ENCODE results near the gene GATC. TPM values are rescaled to one million over a fixed set of nuclear protein-coding genes. Genes with fewer than 3 reads are reported as not detected.
"Not testable (repeated sequence)": the region's sequence is repeated elsewhere in the genome, so short reads cannot be mapped to it uniquely, and the experiment has no call there.

Gene GATC
- total and polyA plus RNA-seq, 7 experiments from 2014 or later: 14.4 to 30.6 (median 24.6) TPM

DNA sequence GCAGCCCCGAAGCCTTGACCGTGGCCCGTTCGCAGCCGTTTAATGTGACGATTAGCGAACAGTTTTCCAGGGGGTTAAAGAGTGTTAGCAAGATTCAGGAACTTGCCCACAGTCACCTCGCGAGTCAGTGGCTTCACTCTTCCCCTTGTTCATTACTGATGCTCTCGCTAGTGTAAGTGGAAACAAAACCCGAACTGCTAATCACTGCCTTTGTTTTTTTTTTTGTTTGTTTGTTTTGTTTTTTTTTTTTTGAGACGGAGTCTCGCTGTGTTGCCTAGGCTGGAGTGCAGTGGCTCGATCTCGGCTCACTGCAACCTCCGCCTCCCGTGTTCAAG is 567 bp downstream of the GATC start:
- H3K9me3 Mint-ChIP-seq; DNase-seq; H3K27me3 Mint-ChIP-seq; H3K9me3 ChIP-seq (ENCODE audit: control insufficient read depth in 2 of 3, low read length in 3 of 3); ATAC-seq; H3K27me3 ChIP-seq (ENCODE audit: control insufficient read depth in 2 of 2, insufficient read depth in 2 of 2, low read length in 2 of 2): not testable (repeated sequence)
- peak overlapping the region; percentile 95 to 100 (median 98) for H3K27ac Mint-ChIP-seq
- peak overlapping the region; percentile 91 for H3K27ac ChIP-seq (ENCODE audit: low read depth, low read length)
- peaks cover 15 to 24% of the 10 kb centered on the region in 2 donors for H3K4me1 ChIP-seq (ENCODE audit: control insufficient read depth in 2 of 2, insufficient read depth in 2 of 2, low read length in 2 of 2)
- H3K4me3 Mint-ChIP-seq: peak overlapping the region; percentile 93 to 99 (median 98)
- peaks cover 0 to 18% (median 4%) of the 10 kb centered on the region in 5 donors for H3K36me3 Mint-ChIP-seq
- ChIA-PET CTCF (interaction anchor here (1.3 kb wide), 1 partner anchor 16 kb away, joined by 3 read pairs; no protein-coding TSS in a partner anchor), POLR2A (interaction anchor here (1.0 to 1.8 kb wide), 3 partner anchors 10 to 21 kb away, joined by 3 to 6 read pairs (median 3); no protein-coding TSS in a partner anchor)
- peak overlapping the region; percentile 99 for H3K4me3 ChIP-seq (ENCODE audit: low read length)
- peaks cover 14 to 42% (median 29%) of the 10 kb centered on the region in 7 donors for H3K4me1 Mint-ChIP-seq
- intact Hi-C loops (cut with micrococcal nuclease): loop anchor here (1.0 to 5.0 kb wide), 4 partner anchors 9 to 135 kb away; partner anchors contain the start of genes COX6A1 (in 2 of the 2), DYNLL1 (in 2 of the 2), SRSF9 (in 2 of the 2) and POP5 (in 1 of the 2)
- peaks cover 3 to 24% (median 8%) of the 10 kb centered on the region in 3 experiments for H3K36me3 ChIP-seq (ENCODE audit: control insufficient read depth in 2 of 3, insufficient read depth in 3 of 3, low read length in 3 of 3)

DNA sequence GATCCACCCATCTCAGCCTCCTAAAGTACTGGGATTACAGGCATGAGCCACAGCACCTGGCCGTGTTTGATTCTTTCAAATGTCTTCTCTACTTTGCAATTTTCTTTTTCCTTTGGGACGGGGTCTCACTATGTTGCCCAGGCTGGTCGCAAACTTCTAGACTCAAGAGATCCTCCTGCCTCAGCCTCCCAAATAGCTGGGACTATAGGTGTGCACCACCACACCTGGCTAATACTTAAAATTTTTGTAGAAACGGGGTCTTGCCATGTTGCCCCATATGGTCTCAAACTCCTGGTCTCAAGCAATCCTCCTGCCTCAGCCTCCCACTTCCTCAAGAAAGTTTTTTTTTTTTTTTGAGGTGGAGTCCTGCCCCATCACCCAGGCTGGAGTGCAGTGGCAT is 1.7 kb downstream of the GATC start:
- Mint-ChIP-seq H3K27ac (peak overlapping the region in 5 of 9 donors; percentile 18 to 100 (median 98)), H3K4me3 (peak overlapping the region; percentile 93 to 99 (median 98)), H3K4me1 (peaks cover 14 to 42% (median 29%) of the 10 kb centered on the region in 7 donors), H3K36me3 (peaks cover 0 to 18% (median 4%) of the 10 kb centered on the region in 5 donors), H3K27me3 (peaks cover 0 to 2% (median 0%) of the 10 kb centered on the region in 5 donors), H3K9me3 (peaks cover 0 to 2% (median 0%) of the 10 kb centered on the region in 11 donors)
- no peak for ATAC-seq
- Histone ChIP-seq H3K27me3 (ENCODE audit: control insufficient read depth in 2 of 2, insufficient read depth in 2 of 2, low read length in 2 of 2) (no peaks in the 10 kb centered on the region), H3K36me3 (ENCODE audit: control insufficient read depth in 2 of 3, insufficient read depth in 3 of 3, low read length in 3 of 3) (peaks cover 3 to 29% (median 8%) of the 10 kb centered on the region in 3 experiments), H3K4me1 (ENCODE audit: control insufficient read depth in 2 of 2, insufficient read depth in 2 of 2, low read length in 2 of 2) (peaks cover 15 to 24% of the 10 kb centered on the region in 2 donors), H3K9me3 (ENCODE audit: control insufficient read depth in 2 of 3, low read length in 3 of 3) (no peaks in the 10 kb centered on the region), H3K4me3 (ENCODE audit: low read length) (no peak overlapping the region), H3K27ac (ENCODE audit: low read depth, low read length) (no peak overlapping the region)
- DNase-seq: no peak
- intact Hi-C loops (cut with micrococcal nuclease): loop anchor here (2.0 to 5.0 kb wide), 2 partner anchors 49 to 134 kb away; partner anchors contain the start of genes DYNLL1 (in 2 of the 2) and POP5 (in 1 of the 2)
- ChIA-PET CTCF (interaction anchor here (1.1 kb wide), 1 partner anchor 17 kb away, joined by 3 read pairs; no protein-coding TSS in a partner anchor), POLR2A (interaction anchor here (0.6 to 1.2 kb wide), 4 partner anchors 9 to 606 kb away, joined by 3 to 5 read pairs (median 4); no protein-coding TSS in a partner anchor)

DNA sequence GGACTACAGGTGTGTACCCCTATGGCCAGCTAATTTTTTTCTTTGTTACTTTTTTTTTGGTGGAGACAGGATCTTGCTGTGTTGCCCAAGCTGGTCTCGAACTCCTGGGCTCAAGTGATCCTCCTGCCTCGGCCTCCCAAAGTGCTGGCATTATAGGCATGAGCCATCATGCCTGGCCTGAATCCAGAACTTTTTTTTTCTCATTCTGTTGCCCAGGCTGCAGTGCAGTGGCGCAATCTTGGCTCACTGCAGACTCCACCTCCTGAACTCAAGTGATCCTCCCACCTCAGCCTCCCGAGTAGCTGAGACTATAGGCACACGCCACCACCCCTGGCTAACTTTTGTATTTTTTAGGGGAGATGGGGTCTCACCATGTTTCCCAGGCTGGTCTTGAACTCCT is 6.3 kb downstream of the GATC start:
- H3K9me3 Mint-ChIP-seq; DNase-seq; H3K27me3 ChIP-seq (ENCODE audit: control insufficient read depth in 2 of 2, insufficient read depth in 2 of 2, low read length in 2 of 2); ATAC-seq; H3K4me1 ChIP-seq (ENCODE audit: control insufficient read depth in 2 of 2, insufficient read depth in 2 of 2, low read length in 2 of 2); H3K27ac ChIP-seq (ENCODE audit: low read depth, low read length); H3K4me3 Mint-ChIP-seq; H3K4me3 ChIP-seq (ENCODE audit: low read length); H3K27me3 Mint-ChIP-seq; intact Hi-C loops (cut with micrococcal nuclease); H3K9me3 ChIP-seq (ENCODE audit: control insufficient read depth in 2 of 3, low read length in 3 of 3): not testable (repeated sequence)
- peaks cover 0 to 17% (median 7%) of the 10 kb centered on the region in 5 donors for H3K36me3 Mint-ChIP-seq
- H3K36me3 ChIP-seq (ENCODE audit: control insufficient read depth in 2 of 3, insufficient read depth in 3 of 3, low read length in 3 of 3): peaks cover 3 to 36% (median 9%) of the 10 kb centered on the region in 3 experiments
- peak overlapping the region in 3 of 9 donors; percentile 6 to 41 (median 32) for H3K27ac Mint-ChIP-seq
- ChIA-PET CTCF (interaction anchor here (0.7 to 2.0 kb wide), 6 partner anchors 10 to 81 kb away, joined by 3 to 13 read pairs (median 3); no protein-coding TSS in a partner anchor), POLR2A (interaction anchor here (0.9 to 2.1 kb wide), 3 partner anchors 9 to 16 kb away, joined by 3 to 4 read pairs (median 4); no protein-coding TSS in a partner anchor)
- peaks cover 9 to 22% (median 13%) of the 10 kb centered on the region in 7 donors for H3K4me1 Mint-ChIP-seq

DNA sequence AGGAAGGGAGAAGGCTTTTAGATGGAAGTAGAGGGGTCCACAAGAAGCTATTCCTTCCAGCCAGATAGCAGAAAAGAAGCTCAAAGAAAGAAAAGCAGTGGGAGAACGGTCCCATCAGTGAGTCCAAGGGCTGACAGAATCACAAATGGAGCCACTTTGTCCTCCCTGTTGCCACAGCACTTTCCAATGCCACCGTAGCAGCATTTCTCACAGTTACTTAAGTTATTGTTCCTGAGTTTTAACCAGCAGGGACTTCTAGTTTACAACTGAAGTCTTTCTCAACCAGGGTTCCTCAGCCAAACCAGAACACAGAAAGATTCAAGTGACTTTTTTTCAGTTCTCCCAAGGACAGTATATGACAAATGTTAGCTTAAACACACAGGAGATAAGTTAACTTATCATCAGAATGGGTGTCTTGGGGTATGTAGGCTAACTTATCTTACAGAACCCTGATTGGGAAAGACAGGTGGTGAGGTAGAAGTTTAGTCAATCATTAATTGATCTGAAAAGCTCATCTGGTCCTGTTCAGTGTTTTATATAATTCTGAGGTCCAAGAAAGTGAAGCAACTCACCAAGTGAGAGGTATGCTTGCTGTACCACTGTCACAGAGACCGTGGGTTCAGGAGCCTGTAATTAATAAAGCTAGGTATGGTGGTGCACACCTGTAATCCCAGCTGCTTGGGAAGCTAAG is 7.0 kb downstream of the GATC start:
- ChIA-PET CTCF (interaction anchor here (0.7 to 2.0 kb wide), 8 partner anchors 9 to 151 kb away, joined by 3 to 13 read pairs (median 4); partner anchors contain the start of gene SIRT4), POLR2A (interaction anchor here (0.9 to 2.1 kb wide), 3 partner anchors 9 to 15 kb away, joined by 3 to 4 read pairs (median 4); no protein-coding TSS in a partner anchor)
- no peaks in the 10 kb centered on the region for H3K27me3 Mint-ChIP-seq
- no peaks in the 10 kb centered on the region for H3K9me3 Mint-ChIP-seq
- intact Hi-C loops (cut with micrococcal nuclease): no loop called here
- peak overlapping the region in 2 of 9 donors; percentile 42 to 65 for H3K27ac Mint-ChIP-seq
- Histone ChIP-seq H3K27ac (ENCODE audit: low read depth, low read length) (no peak overlapping the region), H3K4me1 (ENCODE audit: control insufficient read depth in 2 of 2, insufficient read depth in 2 of 2, low read length in 2 of 2) (peaks cover 0 to 3% of the 10 kb centered on the region in 2 donors), H3K9me3 (ENCODE audit: control insufficient read depth in 2 of 3, low read length in 3 of 3) (no peaks in the 10 kb centered on the region), H3K36me3 (ENCODE audit: control insufficient read depth in 2 of 3, insufficient read depth in 3 of 3, low read length in 3 of 3) (peaks cover 3 to 42% (median 10%) of the 10 kb centered on the region in 3 experiments), H3K27me3 (ENCODE audit: control insufficient read depth in 2 of 2, insufficient read depth in 2 of 2, low read length in 2 of 2) (no peaks in the 10 kb centered on the region), H3K4me3 (ENCODE audit: low read length) (no peak overlapping the region)
- peaks cover 0 to 17% (median 7%) of the 10 kb centered on the region in 5 donors for H3K36me3 Mint-ChIP-seq
- H3K4me1 Mint-ChIP-seq: peaks cover 5 to 16% (median 8%) of the 10 kb centered on the region in 7 donors
- ATAC-seq (no peak), DNase-seq (no peak)
- H3K4me3 Mint-ChIP-seq: no peak overlapping the region

DNA sequence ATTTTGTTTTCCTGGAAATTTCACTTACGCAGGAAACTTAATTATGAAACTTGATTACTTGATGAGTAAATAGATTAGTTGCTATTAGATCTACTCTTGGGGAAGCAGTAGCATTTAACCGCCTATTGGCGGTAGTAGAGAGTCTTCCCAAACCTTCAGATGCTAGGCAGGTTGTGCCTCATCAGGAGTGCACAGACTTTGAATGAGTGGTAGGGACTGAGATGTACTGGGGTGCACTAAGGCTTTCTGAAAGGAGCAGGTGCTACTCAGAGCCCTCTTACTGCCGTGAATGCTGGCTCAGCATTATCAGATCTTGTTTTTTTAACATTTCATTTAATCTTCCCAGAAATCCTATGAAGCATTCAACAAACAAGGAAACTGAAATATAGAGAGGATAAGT is 7.7 kb downstream of the GATC start:
- H3K4me1 ChIP-seq (ENCODE audit: control insufficient read depth in 2 of 2, insufficient read depth in 2 of 2, low read length in 2 of 2): peaks cover 0 to 3% of the 10 kb centered on the region in 2 donors
- CTCF ChIA-PET: interaction anchor here (1.2 to 2.0 kb wide), 2 partner anchors 15 to 151 kb away, joined by 3 to 5 read pairs; partner anchors contain the start of gene SIRT4
- peaks cover 5 to 16% (median 8%) of the 10 kb centered on the region in 7 donors for H3K4me1 Mint-ChIP-seq
- H3K4me3 Mint-ChIP-seq: no peak overlapping the region
- intact Hi-C loops (cut with micrococcal nuclease): loop anchor here in 1 of 2 donors (1.0 to 2.0 kb wide), 2 partner anchors 15 kb away; partner anchors contain the start of gene SRSF9
- no peaks in the 10 kb centered on the region for H3K9me3 ChIP-seq (ENCODE audit: control insufficient read depth in 2 of 3, low read length in 3 of 3)
- no peaks in the 10 kb centered on the region for H3K27me3 Mint-ChIP-seq
- H3K27ac Mint-ChIP-seq: peak overlapping the region in 3 of 9 donors; percentile 30 to 65 (median 42)
- no peaks in the 10 kb centered on the region for H3K27me3 ChIP-seq (ENCODE audit: control insufficient read depth in 2 of 2, insufficient read depth in 2 of 2, low read length in 2 of 2)
- peaks cover 3 to 49% (median 17%) of the 10 kb centered on the region in 3 experiments for H3K36me3 ChIP-seq (ENCODE audit: control insufficient read depth in 2 of 3, insufficient read depth in 3 of 3, low read length in 3 of 3)
- H3K27ac ChIP-seq (ENCODE audit: low read depth, low read length): no peak overlapping the region
- no peaks in the 10 kb centered on the region for H3K9me3 Mint-ChIP-seq
- ATAC-seq (peak; percentile 90), DNase-seq (peak in 4 of 9 donors; percentile 23 to 41 (median 28))
- peaks cover 0 to 19% (median 8%) of the 10 kb centered on the region in 5 donors for H3K36me3 Mint-ChIP-seq
- no peak overlapping the region for H3K4me3 ChIP-seq (ENCODE audit: low read length)
- POLR2A ChIA-PET: interaction anchor here (0.6 kb wide), 1 partner anchor 8 kb away, joined by 3 read pairs; the partner anchor contains the start of genes GATC and TRIAP1

DNA sequence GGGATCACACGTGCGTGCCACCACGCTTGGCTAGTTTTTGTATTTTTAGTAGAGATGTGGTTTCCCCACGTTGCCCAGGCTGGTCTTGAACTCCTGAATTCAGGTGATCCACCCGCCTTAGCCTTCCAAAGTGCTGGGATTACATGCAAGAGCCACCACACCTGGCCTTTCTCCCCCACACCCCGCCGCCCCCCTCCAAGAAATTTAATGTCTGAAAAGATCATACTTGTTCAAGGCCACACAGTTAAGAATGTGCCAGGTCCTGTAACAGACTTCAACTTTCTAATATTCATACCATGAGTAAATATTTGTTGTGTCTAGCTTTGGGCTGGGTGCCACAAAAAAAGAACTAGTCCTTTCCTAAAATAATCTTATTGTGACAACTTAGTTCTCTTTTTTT is 9.1 kb downstream of the GATC start:
- Mint-ChIP-seq H3K4me1 (peaks cover 0 to 19% (median 4%) of the 10 kb centered on the region in 7 donors), H3K9me3 (no peaks in the 10 kb centered on the region), H3K36me3 (peaks cover 0 to 22% (median 12%) of the 10 kb centered on the region in 5 donors), H3K27ac (no peak overlapping the region), H3K4me3 (peak overlapping the region in 1 of 10 donors; percentile 45), H3K27me3 (no peaks in the 10 kb centered on the region)
- DNase-seq: no peak
- Histone ChIP-seq H3K27me3 (ENCODE audit: control insufficient read depth in 2 of 2, insufficient read depth in 2 of 2, low read length in 2 of 2) (no peaks in the 10 kb centered on the region), H3K9me3 (ENCODE audit: control insufficient read depth in 2 of 3, low read length in 3 of 3) (no peaks in the 10 kb centered on the region), H3K4me3 (ENCODE audit: low read length) (no peak overlapping the region), H3K36me3 (ENCODE audit: control insufficient read depth in 2 of 3, insufficient read depth in 3 of 3, low read length in 3 of 3) (peaks cover 6 to 62% (median 25%) of the 10 kb centered on the region in 3 experiments), H3K27ac (ENCODE audit: low read depth, low read length) (no peak overlapping the region), H3K4me1 (ENCODE audit: control insufficient read depth in 2 of 2, insufficient read depth in 2 of 2, low read length in 2 of 2) (no peaks in the 10 kb centered on the region)
- ChIA-PET POLR2A (interaction anchor here (1.2 kb wide), 1 partner anchor 13 kb away, joined by 4 read pairs; no protein-coding TSS in a partner anchor), CTCF (interaction anchor here (0.6 kb wide), 1 partner anchor 397 kb away, joined by 3 read pairs; no protein-coding TSS in a partner anchor)
- intact Hi-C loops (cut with micrococcal nuclease): loop anchor here in 1 of 2 donors (2.0 kb wide), 1 partner anchor 13 kb away; the partner anchor contains the start of gene SRSF9
- ATAC-seq: no peak
